ENCODE results near the gene COX7A2.

COX7A2 gene

GRCh38 chr6:75268121-75268987 lies 24.8 kb upstream of the COX7A2 start:
- DNase-seq (ENCODE audit: low spot score) = no peak

- DNase-seq (ENCODE audit: low spot score) = no peak
These were observed 23.9 kb upstream of the COX7A2 start for GRCh38 chr6:75267461-75267860.

GRCh38 chr6:75266716-75267291 lies 23.2 kb upstream of the COX7A2 start:
- DNase-seq (ENCODE audit: low spot score) = peak; percentile 48

- DNase-seq (ENCODE audit: low spot score) = no peak
These were observed 19.8 kb upstream of the COX7A2 start for GRCh38 chr6:75263401-75263750.

GRCh38 chr6:75262716-75263400 lies 19.3 kb upstream of the COX7A2 start:
- no peak for DNase-seq (ENCODE audit: low spot score)

GRCh38 chr6:75261299-75261698 lies 17.7 kb upstream of the COX7A2 start:
- no peak for DNase-seq (ENCODE audit: low spot score)

- DNase-seq (ENCODE audit: low spot score) = no peak
These were observed 13.9 kb upstream of the COX7A2 start for GRCh38 chr6:75257343-75258087.

- DNase-seq (ENCODE audit: low spot score) = no peak
These were observed 7.0 kb upstream of the COX7A2 start for GRCh38 chr6:75250552-75250951.

GRCh38 chr6:75249837-75250236 lies 6.2 kb upstream of the COX7A2 start:
- DNase-seq (ENCODE audit: low spot score) = no peak

- no peak for DNase-seq (ENCODE audit: low spot score)
These were observed 2.8 kb upstream of the COX7A2 start for GRCh38 chr6:75246386-75246785.

- no peak for DNase-seq (ENCODE audit: low spot score)
These were observed 523 bp upstream of the COX7A2 start for GRCh38 chr6:75244063-75244584.

GRCh38 chr6:75236630-75237029 lies 7.0 kb downstream of the COX7A2 start:
- no peak for DNase-seq (ENCODE audit: low spot score)

- no peak for DNase-seq (ENCODE audit: low spot score)
These were observed 8.3 kb downstream of the COX7A2 start for GRCh38 chr6:75235271-75235670.

GRCh38 chr6:75234126-75234865 lies 9.3 kb downstream of the COX7A2 start:
- peak; percentile 48 for DNase-seq (ENCODE audit: low spot score)

GRCh38 chr6:75233092-75233615 lies 10.4 kb downstream of the COX7A2 start:
- DNase-seq (ENCODE audit: low spot score) = no peak

- DNase-seq (ENCODE audit: low spot score) = no peak
These were observed 12.9 kb downstream of the COX7A2 start for GRCh38 chr6:75230484-75231325.

GRCh38 chr6:75224303-75224926 lies 19.2 kb downstream of the COX7A2 start:
- no peak for DNase-seq (ENCODE audit: low spot score)

GRCh38 chr6:75223428-75223827 lies 20.2 kb downstream of the COX7A2 start:
- no peak for DNase-seq (ENCODE audit: low spot score)

GRCh38 chr6:75222261-75222660 lies 21.3 kb downstream of the COX7A2 start:
- no peak for DNase-seq (ENCODE audit: low spot score)

GRCh38 chr6:75221116-75221515 lies 22.5 kb downstream of the COX7A2 start:
- DNase-seq (ENCODE audit: low spot score) = no peak
